Keratinocyte (primary cell): ENCODE results near the gene LSAMP.

Source experiments
- EZH2 ChIP-seq: IDR thresholded peaks from one replicate; pipeline ENCODE4 v1.6.1; 2012; ENCODE audit warnings: inconsistent platforms, mild to moderate bottlenecking, low read length, moderate library complexity
- TF ChIP-seq, protein P1 (sequence below), 3 experiments: IDR thresholded peaks in 1 of 3; conservative IDR thresholded peaks in 1 of 3; optimal IDR thresholded peaks in 1 of 3; 2 replicates in 2 of 3; 3 replicates in 1 of 3; pipeline versions ENCODE3 to v1.5.1; 2011; ENCODE audit warnings: low read length in 3 of 3, mild to moderate bottlenecking in 3 of 3, moderate library complexity in 2 of 3, control low read depth in 1 of 3, inconsistent platforms in 1 of 3; ENCODE audit not compliant: insufficient read depth in 2 of 3; ENCODE audit errors: extremely low read depth in 1 of 3

DNA sequence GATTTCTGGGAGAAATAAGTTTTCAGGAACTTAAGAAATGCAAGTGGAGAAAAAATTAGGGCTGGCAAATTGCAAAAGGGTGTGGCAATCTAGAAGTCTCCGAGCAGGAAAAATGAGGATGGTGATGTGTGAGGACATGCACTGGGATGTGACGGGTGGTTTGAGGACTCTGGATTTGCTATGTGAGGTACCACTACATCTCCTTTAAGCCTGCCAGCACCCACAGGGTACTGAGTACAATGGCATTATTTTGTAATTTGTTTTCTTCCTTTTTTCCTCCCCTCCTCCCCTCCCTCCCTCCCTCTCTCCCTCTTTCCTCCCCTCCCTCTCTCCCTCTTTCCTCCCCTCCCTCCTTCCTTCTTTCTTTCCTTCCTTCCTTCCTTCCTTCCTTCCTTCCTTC lies 584.5 kb downstream of the LSAMP start:
- TF ChIP-seq, protein P1, sequence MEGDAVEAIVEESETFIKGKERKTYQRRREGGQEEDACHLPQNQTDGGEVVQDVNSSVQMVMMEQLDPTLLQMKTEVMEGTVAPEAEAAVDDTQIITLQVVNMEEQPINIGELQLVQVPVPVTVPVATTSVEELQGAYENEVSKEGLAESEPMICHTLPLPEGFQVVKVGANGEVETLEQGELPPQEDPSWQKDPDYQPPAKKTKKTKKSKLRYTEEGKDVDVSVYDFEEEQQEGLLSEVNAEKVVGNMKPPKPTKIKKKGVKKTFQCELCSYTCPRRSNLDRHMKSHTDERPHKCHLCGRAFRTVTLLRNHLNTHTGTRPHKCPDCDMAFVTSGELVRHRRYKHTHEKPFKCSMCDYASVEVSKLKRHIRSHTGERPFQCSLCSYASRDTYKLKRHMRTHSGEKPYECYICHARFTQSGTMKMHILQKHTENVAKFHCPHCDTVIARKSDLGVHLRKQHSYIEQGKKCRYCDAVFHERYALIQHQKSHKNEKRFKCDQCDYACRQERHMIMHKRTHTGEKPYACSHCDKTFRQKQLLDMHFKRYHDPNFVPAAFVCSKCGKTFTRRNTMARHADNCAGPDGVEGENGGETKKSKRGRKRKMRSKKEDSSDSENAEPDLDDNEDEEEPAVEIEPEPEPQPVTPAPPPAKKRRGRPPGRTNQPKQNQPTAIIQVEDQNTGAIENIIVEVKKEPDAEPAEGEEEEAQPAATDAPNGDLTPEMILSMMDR (optimal IDR thresholded peaks at IDR 0.05 in 1 of 3, IDR thresholded peaks at IDR 0.05 in 1 of 3, conservative IDR thresholded peaks at IDR 0.05 in 1 of 3; ENCODE audit: extremely low read depth in 1 of 3, insufficient read depth in 2 of 3, low read length in 3 of 3) = no peak
- no peak for TF ChIP-seq EZH2
